ENCODE measurements around the gene FADD.

FADD gene

GRCh38 chr11:70220136-70220535 is 17.0 kb downstream of the FADD start:
- TF ChIP-seq CTCF (IDR thresholded peaks at IDR 0.05), result no peak
- peaks cover 20% of the 10 kb centered on the region for H3K4me1 Mint-ChIP-seq
- no peak overlapping the region for H3K27ac Mint-ChIP-seq
- no peaks in the 10 kb centered on the region for H3K27me3 Mint-ChIP-seq (ENCODE audit: low read depth, poor library complexity)
- H3K36me3 Mint-ChIP-seq (ENCODE audit: low read depth), result no peaks in the 10 kb centered on the region
- H3K4me3 Mint-ChIP-seq, result no peak overlapping the region
- no peak for DNase-seq
- H3K9me3 Mint-ChIP-seq, result peaks cover 17% of the 10 kb centered on the region

GRCh38 chr11:70220920-70221319 is 17.8 kb downstream of the FADD start:
- Mint-ChIP-seq H3K4me3 (no peak overlapping the region), H3K4me1 (peaks cover 20% of the 10 kb centered on the region), H3K36me3 (ENCODE audit: low read depth) (no peaks in the 10 kb centered on the region), H3K27me3 (ENCODE audit: low read depth, poor library complexity) (no peaks in the 10 kb centered on the region), H3K27ac (no peak overlapping the region), H3K9me3 (peaks cover 17% of the 10 kb centered on the region)
- TF ChIP-seq CTCF (IDR thresholded peaks at IDR 0.05), result no peak
- DNase-seq, result no peak

GRCh38 chr11:70225681-70226177 is 22.6 kb downstream of the FADD start:
- DNase-seq, result no peak
- TF ChIP-seq CTCF (IDR thresholded peaks at IDR 0.05), result no peak
- peaks cover 23% of the 10 kb centered on the region for H3K4me1 Mint-ChIP-seq
- H3K27me3 Mint-ChIP-seq (ENCODE audit: low read depth, poor library complexity), result peaks cover 13% of the 10 kb centered on the region
- H3K4me3 Mint-ChIP-seq, result no peak overlapping the region
- H3K36me3 Mint-ChIP-seq (ENCODE audit: low read depth), result no peaks in the 10 kb centered on the region
- H3K27ac Mint-ChIP-seq, result no peak overlapping the region
- H3K9me3 Mint-ChIP-seq, result peaks cover 3% of the 10 kb centered on the region

- no peak overlapping the region for H3K27ac Mint-ChIP-seq
- peaks cover 23% of the 10 kb centered on the region for H3K4me1 Mint-ChIP-seq
- peaks cover 13% of the 10 kb centered on the region for H3K27me3 Mint-ChIP-seq (ENCODE audit: low read depth, poor library complexity)
These were observed 23.1 kb downstream of the FADD start for GRCh38 chr11:70226183-70226582.

GRCh38 chr11:70226967-70227366 is 23.9 kb downstream of the FADD start:
- H3K27me3 Mint-ChIP-seq (ENCODE audit: low read depth, poor library complexity), result peaks cover 16% of the 10 kb centered on the region
- no peak for TF ChIP-seq CTCF (IDR thresholded peaks at IDR 0.05)

More at GRCh38 chr11:70226183-70226582, 23.1 kb downstream of the FADD start:
- H3K4me3 Mint-ChIP-seq, result no peak overlapping the region
- no peak for DNase-seq
- H3K9me3 Mint-ChIP-seq, result no peaks in the 10 kb centered on the region
- TF ChIP-seq CTCF (IDR thresholded peaks at IDR 0.05), result no peak
- H3K36me3 Mint-ChIP-seq (ENCODE audit: low read depth), result no peaks in the 10 kb centered on the region

GRCh38 chr11:70229737-70230136 is 26.6 kb downstream of the FADD start:
- H3K9me3 Mint-ChIP-seq, result no peaks in the 10 kb centered on the region
- TF ChIP-seq CTCF (IDR thresholded peaks at IDR 0.05), result no peak
- H3K4me3 Mint-ChIP-seq, result no peak overlapping the region
- DNase-seq, result no peak
- H3K27me3 Mint-ChIP-seq (ENCODE audit: low read depth, poor library complexity), result peaks cover 20% of the 10 kb centered on the region
- peak overlapping the region; percentile 51 for H3K27ac Mint-ChIP-seq
- peaks cover 29% of the 10 kb centered on the region for H3K4me1 Mint-ChIP-seq
- no peaks in the 10 kb centered on the region for H3K36me3 Mint-ChIP-seq (ENCODE audit: low read depth)

More at GRCh38 chr11:70226967-70227366, 23.9 kb downstream of the FADD start:
- DNase-seq, result peak; percentile 22
- Mint-ChIP-seq H3K4me3 (no peak overlapping the region), H3K9me3 (no peaks in the 10 kb centered on the region), H3K4me1 (peaks cover 29% of the 10 kb centered on the region), H3K27ac (no peak overlapping the region), H3K36me3 (ENCODE audit: low read depth) (no peaks in the 10 kb centered on the region)

Measured in nephron progenitor cell (in vitro differentiated cells).